Stimulated activated naive CD4-positive, alpha-beta T cell (primary cell): ENCODE data around the gene ROR2.
A peak's percentile ranks its signal among the peaks of the same experiment; 100 is the strongest.

Experiments
- DNase-seq, 6 experiments: peaks; one replicate each; lab custom pipeline; 2025; lab: John Stamatoyannopoulos, UW

ROR2 gene

GRCh38 chr9:91716239-91716638, 233.8 kb downstream of the ROR2 start:
- no peak for DNase-seq

GRCh38 chr9:91714874-91715615, 235.0 kb downstream of the ROR2 start:
- DNase-seq = no peak

- DNase-seq = no peak
These were observed 235.8 kb downstream of the ROR2 start for GRCh38 chr9:91714020-91714806.

- no peak for DNase-seq
These were observed 237.2 kb downstream of the ROR2 start for GRCh38 chr9:91712811-91713210.

GRCh38 chr9:91711755-91712601, 238.1 kb downstream of the ROR2 start:
- peak in 1 of 6 experiments; percentile 28 for DNase-seq

- no peak for DNase-seq
These were observed 239.9 kb downstream of the ROR2 start for GRCh38 chr9:91710158-91710557.

- DNase-seq = no peak
These were observed 244.6 kb downstream of the ROR2 start for GRCh38 chr9:91705386-91705785.

GRCh38 chr9:91700475-91700874, 249.6 kb downstream of the ROR2 start:
- DNase-seq = no peak

- no peak for DNase-seq
These were observed 251.8 kb downstream of the ROR2 start for GRCh38 chr9:91698266-91698665.

- no peak for DNase-seq
These were observed 252.8 kb downstream of the ROR2 start for GRCh38 chr9:91697201-91697600.

- DNase-seq = no peak
These were observed 255.8 kb downstream of the ROR2 start for GRCh38 chr9:91694081-91694870.

GRCh38 chr9:91693226-91693625, 256.8 kb downstream of the ROR2 start:
- no peak for DNase-seq

- no peak for DNase-seq
These were observed 259.3 kb downstream of the ROR2 start for GRCh38 chr9:91690540-91691249.

GRCh38 chr9:91689006-91689405, 261.0 kb downstream of the ROR2 start:
- DNase-seq = no peak

GRCh38 chr9:91683269-91683668, 266.8 kb downstream of the ROR2 start:
- no peak for DNase-seq

GRCh38 chr9:91682806-91683205, 267.2 kb downstream of the ROR2 start:
- no peak for DNase-seq

GRCh38 chr9:91681461-91682305, 268.3 kb downstream of the ROR2 start:
- peak; percentile 4 to 29 (median 10) for DNase-seq

GRCh38 chr9:91680998-91681397, 269.0 kb downstream of the ROR2 start:
- DNase-seq = no peak

- no peak for DNase-seq
These were observed 269.9 kb downstream of the ROR2 start for GRCh38 chr9:91680106-91680505.
